Erythroblast (primary cell): Measurements from ENCODE around the gene CEP250.

Experiments
- GATA1 ChIP-seq: IDR thresholded peaks from 2 replicates; pipeline ENCODE4 v1.6.1; 2011; ENCODE audit warnings: low read depth, mild to moderate bottlenecking, control low read depth, low read length, moderate library complexity
- POLR2A ChIP-seq: IDR thresholded peaks from 2 replicates; pipeline ENCODE4 v1.6.1; 2011; ENCODE audit warnings: mild to moderate bottlenecking, low read length

DNA sequence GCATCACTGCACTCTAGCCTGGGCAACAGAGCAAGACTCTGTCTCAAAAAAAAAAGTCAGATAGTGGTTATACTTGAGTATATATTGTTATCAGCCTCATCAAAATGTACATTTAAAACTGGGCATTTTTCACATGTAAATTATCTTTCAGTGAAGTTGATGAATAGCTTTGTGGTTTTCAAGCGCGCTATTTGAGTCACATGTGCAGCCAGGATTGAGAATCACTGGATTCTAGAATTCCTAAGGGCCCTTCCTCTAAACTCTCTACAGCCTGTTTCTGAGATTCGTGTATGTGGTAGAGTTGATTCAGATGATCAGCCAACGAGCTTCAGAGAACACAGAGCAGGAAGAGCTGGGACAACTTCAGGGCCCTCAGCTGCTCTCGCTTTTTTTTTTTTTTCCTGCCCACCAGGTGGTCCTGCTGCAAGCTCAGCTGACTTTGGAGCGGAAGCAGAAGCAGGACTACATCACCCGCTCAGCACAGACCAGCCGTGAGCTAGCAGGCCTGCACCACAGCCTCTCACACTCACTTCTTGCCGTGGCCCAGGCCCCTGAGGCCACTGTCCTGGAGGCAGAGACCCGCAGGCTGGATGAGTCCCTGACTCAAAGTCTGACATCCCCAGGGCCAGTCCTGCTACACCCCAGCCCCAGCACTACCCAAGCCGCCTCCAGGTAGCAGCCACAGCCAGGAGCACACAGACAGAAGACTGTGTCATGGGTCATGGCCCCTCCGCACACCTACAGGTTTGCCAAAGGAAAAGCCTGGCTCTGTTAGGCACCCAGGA lies 55.7 kb downstream of the CEP250 start:
- no peak for TF ChIP-seq POLR2A
- TF ChIP-seq GATA1, result no peak
